ENCODE results near the gene LIPK.
"Not testable (repeated sequence)": the region's sequence is repeated elsewhere in the genome, so short reads cannot be mapped to it uniquely, and the experiment has no call there.

LIPK gene

DNA sequence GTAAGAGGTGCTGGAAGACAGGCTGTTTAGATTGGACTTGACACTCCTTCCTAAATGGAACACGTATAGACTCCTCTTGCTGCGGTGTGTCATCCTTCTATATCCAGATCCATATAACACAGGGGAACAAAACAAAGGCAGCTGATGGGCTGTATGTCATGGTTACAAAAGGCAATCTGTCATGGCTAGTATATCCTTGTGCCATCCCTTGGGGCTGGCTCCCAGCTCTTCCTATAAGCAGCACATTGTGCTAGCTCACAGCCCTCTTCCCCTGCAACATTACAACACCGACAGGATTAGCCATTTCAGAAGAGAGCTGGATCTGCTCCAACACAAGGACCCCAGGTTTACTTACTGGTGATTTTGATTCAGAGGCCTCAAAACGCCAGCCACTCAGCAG, 15.3 kb downstream of the LIPK start:
- DNase-seq, result no peak

DNA sequence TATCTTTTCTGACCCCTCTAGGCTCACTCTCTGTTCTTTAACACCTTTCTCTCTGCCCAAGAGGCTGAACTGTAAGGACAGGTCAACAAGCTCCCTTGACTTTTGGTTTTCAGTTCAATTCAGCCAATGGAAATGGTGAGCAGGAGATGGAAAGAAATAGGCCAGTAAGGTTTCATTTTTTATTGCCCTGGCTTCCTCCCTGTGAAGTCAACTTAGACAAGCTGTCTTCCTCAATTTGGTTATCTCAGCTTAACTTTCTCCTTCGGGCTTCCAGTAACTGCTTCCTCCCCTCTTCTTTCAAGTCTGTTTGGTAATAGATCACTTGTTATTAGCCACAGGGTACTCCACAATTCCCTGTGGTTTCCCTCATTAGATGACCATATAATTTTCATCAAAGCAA, 19.7 kb downstream of the LIPK start:
- no peak for DNase-seq

DNA sequence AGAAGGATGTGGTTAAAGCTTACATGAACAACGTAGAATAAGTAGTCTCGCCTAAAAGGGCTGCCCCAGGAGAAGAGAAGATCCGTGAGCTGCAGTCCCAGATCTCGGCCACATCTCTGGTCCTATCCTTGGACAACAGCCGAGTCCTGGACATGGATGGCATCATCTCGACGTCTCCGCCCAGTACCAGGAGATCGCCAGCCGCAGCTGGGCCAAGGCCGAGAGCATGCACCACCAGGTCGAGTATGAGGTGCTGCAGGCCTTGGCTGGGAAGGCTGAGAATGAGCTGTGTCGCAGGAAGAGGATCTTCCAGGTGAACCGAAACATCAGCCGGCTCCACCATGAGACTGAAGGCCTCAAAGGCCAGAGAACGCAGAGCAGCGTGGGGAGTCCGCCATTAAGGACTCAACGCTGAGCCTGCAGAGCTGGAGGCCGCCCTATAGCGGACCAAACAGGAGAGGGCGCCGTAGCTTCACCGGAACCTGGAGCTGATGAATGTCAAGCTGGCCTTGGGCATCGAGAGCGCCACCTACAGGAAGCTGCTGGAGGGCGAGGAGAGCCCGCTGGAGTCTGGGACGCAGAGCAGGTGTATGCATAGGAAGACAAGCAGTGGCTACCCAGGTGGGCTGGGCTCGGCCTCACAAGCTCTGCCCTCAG, 22.2 kb downstream of the LIPK start:
- peak; percentile 72 for DNase-seq

DNA sequence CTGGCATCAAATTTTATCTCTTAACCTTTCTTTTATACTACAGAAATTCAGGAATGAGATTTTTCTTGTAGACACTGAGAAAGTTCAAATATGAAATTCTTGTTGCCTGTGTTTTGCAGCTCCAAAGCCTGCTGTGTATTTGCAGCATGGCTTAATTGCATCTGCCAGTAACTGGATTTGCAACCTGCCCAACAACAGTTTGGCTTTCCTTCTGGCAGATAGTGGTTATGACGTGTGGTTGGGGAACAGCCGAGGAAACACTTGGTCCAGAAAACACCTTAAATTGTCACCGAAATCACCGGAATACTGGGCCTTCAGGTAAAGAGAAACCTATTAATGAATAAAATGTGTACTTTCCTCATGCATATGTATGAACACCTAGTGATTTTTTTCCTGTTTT, 24.8 kb downstream of the LIPK start:
- no peak for DNase-seq

DNA sequence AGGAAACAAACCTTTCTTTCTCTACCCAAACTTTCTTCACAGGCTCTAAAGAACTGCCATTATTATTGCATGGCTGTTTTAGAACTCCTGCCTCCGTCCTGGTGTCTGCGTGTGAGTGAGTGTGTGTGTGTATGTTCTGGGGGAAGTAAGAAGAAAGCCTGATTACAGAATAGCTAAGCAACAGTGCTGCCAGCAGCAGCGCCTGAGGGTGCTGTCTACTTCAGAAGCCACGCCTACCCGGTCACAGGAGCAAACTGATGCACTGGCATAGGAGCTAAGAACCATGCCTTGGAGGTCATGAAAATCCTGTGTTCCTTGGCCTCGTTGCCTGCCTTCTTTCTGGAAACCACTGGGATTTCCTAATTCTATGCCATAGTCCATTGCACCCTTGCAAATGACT, 25.2 kb downstream of the LIPK start:
- no peak for DNase-seq

DNA sequence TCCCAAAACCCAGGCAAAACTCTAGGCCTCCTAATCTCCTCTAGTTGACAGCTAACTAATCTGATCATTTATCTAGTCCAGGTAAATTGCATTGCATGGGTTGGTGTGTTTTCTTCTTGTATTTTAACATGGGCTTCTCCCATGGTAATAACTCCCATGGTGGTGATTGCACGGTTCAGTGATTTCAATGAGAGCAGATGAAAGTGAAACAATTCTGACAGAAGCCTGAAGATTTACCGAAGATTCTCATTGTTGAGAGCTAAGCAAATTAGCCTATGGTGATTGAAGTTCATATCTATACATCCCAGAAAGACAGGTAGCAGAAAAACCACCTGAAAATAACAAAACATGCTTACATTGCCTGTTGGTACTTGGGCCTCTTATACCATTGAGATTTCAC, 27.2 kb downstream of the LIPK start:
- DNase-seq, result no peak

DNA sequence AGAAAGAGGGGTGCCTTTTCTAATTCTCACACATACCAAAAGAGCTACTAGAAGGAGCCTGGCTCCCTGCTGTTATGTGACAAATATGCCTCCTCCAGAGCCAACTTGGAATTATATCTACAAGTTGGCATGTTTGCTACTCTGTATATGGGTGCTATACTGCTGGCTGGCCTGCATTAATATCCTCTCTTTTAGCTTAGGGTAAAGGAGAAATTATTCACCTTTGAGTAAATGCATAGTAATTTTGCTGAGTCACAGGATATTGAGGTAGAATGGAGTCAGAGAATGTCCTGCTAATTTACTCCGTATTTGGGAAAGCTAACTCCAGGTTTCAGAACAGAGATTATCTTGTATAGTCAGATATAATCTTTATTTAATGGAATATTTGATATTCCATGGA, 29.6 kb downstream of the LIPK start:
- no peak for DNase-seq

DNA sequence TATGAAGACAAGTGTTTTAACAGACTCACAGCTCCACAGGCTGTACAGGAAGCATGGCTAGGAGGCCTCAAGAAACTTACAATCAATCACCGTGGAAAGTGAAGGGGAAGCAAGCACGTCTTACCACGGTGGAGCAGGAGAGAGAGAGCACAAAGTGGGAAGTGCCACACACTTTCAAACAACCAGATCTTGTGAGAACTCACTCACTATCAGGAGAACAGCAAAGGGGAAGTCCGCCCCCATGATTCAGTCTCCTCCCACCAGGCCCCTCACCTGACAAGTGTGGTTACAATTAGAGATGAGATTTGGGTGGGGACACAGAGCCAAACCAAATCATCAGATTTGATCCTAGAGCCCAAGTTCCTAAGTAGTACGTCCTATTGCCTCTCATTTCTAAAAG, 35.9 kb downstream of the LIPK start:
- not testable (repeated sequence) for DNase-seq

DNA sequence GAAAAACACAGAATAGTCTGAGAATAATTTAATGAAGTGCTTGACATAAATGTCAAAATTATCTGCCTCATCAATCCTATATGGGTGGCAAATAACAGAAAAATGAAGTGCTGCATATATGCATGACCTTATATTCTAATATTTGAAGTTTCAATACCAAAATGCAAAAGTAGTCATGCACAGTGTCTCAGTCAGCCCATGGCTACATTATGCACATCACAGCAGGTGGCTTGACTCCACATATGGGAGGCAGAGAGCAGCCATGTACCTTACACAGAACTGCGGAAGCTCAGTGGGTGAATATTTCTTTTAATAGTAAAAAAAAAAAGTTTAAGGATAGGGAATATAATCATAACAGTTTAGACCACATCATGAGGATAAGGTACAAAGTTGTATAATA, 36.4 kb downstream of the LIPK start:
- no peak for DNase-seq

DNA sequence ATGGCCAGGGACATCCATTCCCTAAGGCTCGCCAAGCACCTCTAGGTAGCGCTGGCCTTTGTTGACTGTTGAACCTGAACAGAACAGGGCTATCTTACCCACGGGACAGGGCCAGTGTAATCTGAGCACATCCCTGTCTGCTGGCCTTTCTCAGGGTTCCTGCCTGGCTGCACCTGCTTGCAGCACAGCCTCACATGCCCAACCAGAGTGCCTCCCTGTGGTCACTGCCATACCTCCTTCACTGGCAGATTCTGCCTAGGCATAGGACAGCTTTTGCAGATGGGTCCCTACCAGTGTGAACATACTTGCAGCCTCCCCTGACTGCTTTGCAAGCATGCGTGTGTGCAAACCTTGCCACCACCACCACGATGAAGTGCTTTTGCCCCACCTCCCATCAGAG, 38.0 kb downstream of the LIPK start:
- no peak for DNase-seq

DNA sequence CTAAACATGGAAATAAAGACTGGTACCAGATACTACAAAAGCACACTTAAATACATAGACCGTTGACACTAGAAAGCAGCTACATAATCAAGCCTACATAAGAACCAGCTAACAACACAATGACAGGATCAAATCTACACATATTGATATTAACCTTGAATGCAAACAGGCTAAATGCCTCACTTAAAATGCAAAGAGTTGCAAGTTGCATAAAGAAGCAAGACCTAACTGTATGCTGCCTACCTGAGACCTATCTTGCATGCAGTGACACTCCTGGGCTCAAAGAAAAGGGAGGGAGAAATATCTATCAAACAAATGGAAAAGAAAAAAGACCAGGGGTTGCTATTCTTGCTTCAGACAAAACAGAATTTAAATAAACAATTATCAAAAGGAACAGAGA, 39.6 kb downstream of the LIPK start:
- DNase-seq, result no peak

DNA sequence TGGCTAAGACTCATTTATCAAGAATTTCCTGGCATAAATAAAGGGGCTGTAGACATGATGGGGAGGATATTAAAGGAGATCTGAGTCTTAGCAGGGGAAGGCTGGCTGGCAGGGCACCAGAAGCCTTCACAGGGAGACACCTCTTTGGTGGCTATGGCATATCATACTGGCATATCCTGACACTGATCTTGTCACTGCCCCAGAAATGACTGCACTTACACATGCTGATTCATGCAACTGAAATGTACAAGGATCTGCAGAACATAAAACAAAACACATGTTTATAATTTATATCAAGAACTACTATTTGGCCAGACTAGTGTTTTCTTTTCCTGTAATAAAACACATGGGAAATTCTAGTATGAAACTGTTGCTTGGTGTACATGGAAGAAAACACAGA, 48.2 kb downstream of the LIPK start:
- no peak for DNase-seq

DNA sequence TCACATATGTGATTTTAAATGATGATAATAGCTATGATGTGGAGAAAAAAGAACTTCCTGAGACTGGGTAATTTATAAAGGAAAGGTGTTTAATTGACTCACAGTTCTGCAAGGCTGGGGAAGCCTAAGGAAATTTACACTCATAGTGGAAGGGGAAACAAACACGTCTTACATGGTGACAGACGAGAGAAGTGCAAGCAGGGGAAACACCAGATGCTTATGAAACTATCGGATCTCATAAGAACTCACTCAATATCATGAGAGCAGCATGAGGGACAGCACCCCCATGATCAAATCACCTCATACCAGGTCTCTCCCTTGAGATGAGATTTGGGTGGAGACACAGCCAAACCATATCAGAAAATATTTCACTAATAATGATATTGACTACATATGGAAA, 49.7 kb downstream of the LIPK start:
- DNase-seq, result peak; percentile 26

DNA sequence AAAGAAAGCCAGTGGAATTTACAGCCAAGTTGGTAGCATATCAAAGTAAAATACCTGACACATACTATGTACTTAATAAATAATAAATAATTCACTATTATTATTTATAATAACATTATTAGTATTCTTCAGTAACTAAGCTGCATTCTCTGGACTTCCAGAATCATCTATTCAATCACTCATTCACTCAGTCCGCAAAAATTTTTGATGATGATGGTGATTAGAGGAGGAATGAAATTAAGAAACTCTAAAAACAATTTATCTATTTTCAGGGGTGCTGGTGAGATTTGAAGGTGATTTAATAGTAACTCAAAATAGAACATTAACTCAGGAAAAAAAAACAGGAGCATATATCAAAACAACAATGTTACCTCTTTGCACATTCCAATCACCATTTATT, 50.6 kb downstream of the LIPK start:
- DNase-seq, result no peak

DNA sequence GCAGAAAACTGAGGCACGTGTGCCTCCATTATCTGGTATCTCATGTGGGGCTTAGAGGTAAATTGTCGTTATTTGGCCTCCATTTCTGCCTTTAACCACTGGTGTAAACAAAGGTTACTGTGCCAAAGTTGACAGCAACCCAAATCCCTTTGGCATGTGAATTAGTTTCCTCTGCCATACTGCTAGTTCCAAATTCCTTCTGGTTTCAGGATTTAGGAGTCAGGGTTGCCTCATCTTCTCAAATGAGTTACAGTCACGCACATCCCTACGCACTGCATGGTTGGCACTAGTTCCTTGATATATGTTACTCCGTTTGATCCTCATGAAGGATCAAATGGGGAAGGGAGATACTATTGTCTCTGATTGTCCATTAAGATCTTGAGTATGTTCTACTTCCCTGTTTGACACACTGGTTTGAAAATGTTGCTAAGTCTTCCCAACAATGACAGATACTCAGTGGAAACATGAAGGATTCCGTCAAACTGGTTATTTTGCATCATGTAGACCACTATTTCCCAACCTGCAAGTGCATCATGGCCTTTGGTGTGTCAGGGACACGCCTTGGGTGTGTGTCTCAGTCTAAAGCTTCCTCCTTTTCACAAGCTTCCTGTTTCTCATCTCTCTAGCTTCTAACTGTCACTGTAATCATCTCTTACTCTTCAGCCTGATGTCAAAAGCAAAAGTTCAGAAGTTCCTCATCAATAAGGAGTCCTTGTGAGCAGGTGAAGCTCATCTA, 53.5 kb downstream of the LIPK start, which contains the start of gene LIPN:
TSS of gene LIPN (plus strand) at position 655 of the 736 bp plus-strand sequence. CDS start 1,386 bp downstream, outside the sequence.
- DNase-seq, result no peak

DNA sequence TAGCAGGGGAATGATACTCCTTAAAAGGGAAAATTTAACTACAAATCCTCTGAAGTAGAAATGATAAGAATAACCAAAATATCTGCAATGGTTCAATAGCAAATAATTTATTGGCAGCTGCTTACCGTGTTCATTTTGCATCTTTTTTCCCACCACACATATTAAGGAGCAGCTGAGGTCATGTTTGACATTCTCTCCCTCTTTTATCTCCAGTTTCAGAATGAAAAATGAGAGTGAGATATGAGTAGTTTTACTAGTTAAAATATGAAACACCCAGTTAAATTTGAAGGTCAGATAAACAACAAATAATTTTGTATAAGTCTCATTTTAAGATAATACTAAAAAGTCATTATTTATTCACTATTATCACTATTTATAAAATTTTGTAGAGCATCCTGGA, 56.9 kb downstream of the LIPK start:
- DNase-seq, result no peak

DNA sequence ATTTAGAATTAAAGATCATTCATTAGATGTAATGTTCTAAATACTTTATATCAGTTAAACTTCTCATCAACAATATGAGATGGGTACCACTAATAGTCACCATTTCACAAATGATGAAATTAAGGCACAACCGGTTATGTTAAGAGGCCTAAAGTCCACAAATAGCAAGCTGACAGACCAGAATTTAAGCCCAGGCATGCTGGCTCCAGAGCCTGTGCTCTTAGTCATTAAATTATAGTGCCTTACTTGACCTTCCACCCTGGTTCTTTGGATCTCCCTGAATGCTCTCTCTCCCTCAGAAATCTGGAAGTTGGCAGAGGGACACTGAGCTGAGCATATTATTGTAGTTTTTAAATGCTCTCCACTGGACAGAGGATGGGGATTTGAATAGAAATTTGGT, 57.4 kb downstream of the LIPK start:
- DNase-seq, result no peak

DNA sequence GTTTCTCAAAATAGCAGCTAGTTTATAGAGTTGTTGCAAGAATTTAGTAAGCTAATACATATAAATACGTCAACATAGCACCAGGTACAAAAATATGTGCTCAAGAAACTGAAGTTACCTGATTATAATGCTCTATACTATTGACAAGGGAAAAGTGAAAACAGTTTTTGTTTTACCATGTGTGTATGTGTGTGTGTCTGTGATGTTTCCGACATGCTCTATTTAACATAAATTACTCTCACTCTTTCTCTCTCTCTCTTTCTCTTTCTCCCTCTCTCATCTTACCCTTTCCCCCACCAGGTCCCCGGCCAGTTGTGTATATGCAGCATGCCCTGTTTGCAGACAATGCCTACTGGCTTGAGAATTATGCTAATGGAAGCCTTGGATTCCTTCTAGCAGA, 58.1 kb downstream of the LIPK start:
- DNase-seq, result no peak

DNA sequence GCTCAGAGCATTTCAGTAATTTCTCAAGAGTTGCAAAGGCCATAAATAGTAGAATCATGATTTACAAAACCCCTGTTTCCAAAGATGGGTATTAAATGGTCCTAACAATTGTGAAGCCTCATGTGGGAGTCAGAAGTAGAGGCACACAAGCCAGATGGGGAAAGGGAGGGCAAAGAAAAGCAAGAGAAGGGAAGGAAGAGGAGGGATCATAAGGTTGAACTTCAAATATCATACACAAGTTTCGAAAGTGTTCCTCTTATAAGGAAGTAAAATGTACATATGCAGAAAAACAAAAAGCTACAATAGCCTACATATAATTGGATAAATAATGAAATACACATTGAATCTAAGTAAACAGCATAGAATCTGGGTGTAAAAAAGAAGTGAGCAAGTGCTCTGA, 59.8 kb downstream of the LIPK start:
- no peak for DNase-seq

DNA sequence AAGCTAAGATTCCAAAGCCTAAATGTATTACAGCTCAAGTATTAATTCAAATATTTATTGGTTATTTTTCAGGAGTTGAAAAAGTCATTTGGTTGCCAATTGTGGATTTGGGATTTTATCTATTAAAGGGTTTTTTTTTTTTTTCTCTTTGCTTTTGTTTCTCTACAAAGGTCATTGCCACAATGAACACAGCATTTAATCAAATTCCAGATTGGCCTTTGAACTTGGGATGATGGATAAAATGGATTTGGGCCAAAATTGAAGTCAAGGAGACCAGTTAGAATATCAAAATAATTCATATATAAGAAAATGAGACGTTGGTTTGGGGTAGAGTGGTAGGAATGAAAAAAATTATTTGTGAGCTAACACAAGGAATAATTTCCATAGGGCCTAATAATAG, 63.3 kb downstream of the LIPK start:
- no peak for DNase-seq

DNA sequence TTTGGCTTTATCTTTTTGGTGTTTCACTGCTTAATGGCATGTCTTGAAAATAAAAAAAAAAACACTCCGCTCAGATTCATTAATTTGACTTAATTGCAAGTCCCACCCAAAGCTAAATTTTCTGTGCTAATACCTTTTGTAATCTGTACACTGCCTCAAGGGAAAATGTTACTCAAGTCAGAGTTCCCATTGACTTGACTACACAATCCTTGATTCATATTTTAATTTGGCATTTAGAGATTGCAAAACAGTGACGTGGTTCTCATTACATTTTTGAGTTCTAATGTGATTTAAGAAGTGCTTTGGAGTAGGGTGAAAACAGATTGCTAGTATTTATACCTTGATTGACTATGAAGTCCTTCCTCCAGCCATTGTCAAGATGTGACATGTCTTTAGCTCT, 75.2 kb downstream of the LIPK start:
- no peak for DNase-seq

DNA sequence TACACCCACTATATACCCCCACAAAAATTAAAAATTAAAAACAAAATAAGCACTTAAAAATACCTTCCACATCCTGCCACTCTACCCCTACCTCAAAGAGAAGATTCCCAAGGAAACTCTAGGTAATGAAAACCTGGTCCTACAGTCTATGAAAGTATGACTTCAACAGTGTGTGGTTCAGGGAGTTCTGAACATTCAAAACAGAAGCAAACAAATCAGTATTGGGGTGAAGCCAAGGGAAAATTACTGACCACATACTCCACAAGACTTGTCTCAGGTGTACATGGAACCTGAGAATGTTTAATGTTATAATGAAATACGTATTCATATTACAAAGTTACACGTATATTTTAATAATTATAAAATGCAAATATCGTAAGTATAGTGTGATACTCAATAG, 76.2 kb downstream of the LIPK start:
- no peak for DNase-seq

DNA sequence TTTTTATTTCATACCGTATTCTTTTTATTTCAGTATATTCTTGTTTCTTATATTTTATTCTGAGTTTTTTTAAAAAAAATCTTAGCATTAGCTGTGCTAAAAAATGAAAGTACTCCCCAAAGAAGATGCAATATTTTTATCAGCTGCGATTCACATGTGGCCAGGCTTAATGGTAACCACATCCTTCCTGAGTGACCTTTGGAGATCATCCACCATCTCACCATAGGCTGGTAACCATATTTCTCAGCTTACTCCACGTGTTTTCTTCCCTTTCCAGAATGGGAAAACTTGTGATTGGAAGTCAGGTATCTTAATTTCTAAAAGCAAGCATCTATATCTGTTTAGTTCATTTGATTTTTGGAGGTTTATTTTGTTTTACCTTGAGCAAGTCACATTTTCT, 77.7 kb downstream of the LIPK start:
- no peak for DNase-seq

DNA sequence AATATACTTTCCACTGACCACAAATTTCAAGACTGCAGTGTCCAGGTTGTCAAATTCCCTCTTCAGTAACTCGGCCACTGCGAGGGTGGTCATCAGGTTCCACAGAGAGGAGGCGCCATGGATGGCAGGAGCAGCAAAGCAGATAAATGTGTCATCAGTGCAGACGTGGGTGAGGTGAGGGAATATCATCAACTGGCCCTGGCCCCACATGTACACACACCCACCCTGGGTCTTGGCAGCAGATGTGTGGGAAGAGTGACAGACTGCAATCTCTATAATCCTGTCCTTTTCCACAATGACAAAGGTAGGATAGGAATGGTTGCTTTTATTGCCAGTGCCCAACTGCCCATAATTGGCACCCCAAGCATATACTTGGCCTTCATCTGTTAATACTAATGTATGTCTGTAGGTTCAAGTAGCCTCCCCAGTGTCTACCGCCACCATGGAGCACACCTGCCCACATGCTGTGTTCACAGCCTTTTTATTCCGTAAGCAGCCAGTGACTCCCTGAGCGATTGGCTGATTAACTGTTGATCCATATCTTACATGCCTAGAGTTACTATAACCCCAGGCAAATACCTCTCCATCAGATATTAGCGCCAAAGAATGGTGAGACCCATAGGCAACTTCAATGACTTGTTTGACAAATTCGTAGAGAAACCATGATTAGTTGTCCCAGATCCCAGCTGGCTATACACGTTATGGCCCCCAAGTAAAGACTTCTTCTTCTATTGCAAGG, 80.2 kb downstream of the LIPK start:
- DNase-seq, result no peak
